HFFc6 (cell line): ENCODE results near the gene NTNG1. TPM values are rescaled to one million over a fixed set of nuclear protein-coding genes. Genes with fewer than 3 reads are reported as not detected.

ENCODE experiments used
- DNase-seq: peaks from one replicate; pipeline ENCODE4 v3.0.0-alpha.2; 2018
- H3K27ac Mint-ChIP-seq: 2 replicates; pipeline ENCODE4 v1.8.0; 2020; ENCODE audit warnings: mild to moderate bottlenecking, mixed read lengths
- H3K27me3 Mint-ChIP-seq: 2 replicates; pipeline ENCODE4 v1.8.0; 2021; ENCODE audit warnings: mild to moderate bottlenecking, moderate library complexity, mixed read lengths; ENCODE audit not compliant: insufficient read depth
- H3K36me3 Mint-ChIP-seq: 2 replicates; pipeline ENCODE4 v1.8.0; 2021; ENCODE audit warnings: low read depth, mixed read lengths
- H3K4me1 Mint-ChIP-seq: 2 replicates; pipeline ENCODE4 v1.8.0; 2020; ENCODE audit warnings: low read depth, mixed read lengths
- H3K4me3 Mint-ChIP-seq: 2 replicates; pipeline ENCODE4 v1.8.0; 2020; ENCODE audit warnings: mild to moderate bottlenecking, moderate library complexity, mixed read lengths
- H3K9me3 Mint-ChIP-seq: 2 replicates; pipeline ENCODE4 v1.8.0; 2020; ENCODE audit warnings: mild to moderate bottlenecking, mixed read lengths
- total RNA-seq, 6 experiments: library from RNA; stranded (reverse); fragmentation: NEBNext Ultra II Directional; extraction: Animal tissue kit (Norgen Biotek cat#: 25700); gene quantifications; 2 replicates in 1 of 6; 3 replicates in 5 of 6; pipeline ENCODE4 v1.2.3, GENCODE V29; 2021
- TF ChIP-seq, protein P1 (sequence below): fragments of 200-600 bp; sonication (generic); IDR thresholded peaks from 2 replicates; pipeline ENCODE4 v1.5.0; 2021; ENCODE audit warnings: antibody characterized with exemption, mild to moderate bottlenecking

NTNG1 gene
- total RNA-seq, 6 experiments from 2014 or later: 1.3 to 8.0 (median 2.2) TPM

DNA sequence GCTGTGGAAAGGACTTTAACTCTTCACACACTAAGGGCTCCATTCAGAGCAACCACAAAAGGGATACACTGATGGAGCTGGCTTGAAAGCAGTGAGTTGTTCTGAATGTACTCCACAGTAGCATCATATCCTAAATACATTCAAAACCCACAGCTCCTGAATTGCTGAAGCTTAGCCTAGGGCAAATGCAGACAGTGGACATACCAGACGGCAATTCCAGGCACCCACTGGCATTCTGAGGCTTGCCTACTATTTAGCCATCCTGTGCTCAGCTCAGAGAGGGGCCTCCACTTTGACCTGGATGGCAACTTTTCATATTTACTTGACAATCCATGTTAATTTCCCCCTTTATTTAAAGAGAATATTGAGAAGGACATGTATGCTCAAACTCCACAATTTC, 303.5 kb downstream of the NTNG1 start:
- Mint-ChIP-seq H3K4me3 (no peak overlapping the region), H3K36me3 (no peaks in the 10 kb centered on the region), H3K27me3 (no peaks in the 10 kb centered on the region), H3K27ac (no peak overlapping the region), H3K9me3 (peaks cover 7% of the 10 kb centered on the region), H3K4me1 (no peaks in the 10 kb centered on the region)
- DNase-seq: no peak
- TF ChIP-seq, protein P1, sequence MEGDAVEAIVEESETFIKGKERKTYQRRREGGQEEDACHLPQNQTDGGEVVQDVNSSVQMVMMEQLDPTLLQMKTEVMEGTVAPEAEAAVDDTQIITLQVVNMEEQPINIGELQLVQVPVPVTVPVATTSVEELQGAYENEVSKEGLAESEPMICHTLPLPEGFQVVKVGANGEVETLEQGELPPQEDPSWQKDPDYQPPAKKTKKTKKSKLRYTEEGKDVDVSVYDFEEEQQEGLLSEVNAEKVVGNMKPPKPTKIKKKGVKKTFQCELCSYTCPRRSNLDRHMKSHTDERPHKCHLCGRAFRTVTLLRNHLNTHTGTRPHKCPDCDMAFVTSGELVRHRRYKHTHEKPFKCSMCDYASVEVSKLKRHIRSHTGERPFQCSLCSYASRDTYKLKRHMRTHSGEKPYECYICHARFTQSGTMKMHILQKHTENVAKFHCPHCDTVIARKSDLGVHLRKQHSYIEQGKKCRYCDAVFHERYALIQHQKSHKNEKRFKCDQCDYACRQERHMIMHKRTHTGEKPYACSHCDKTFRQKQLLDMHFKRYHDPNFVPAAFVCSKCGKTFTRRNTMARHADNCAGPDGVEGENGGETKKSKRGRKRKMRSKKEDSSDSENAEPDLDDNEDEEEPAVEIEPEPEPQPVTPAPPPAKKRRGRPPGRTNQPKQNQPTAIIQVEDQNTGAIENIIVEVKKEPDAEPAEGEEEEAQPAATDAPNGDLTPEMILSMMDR: no peak

DNA sequence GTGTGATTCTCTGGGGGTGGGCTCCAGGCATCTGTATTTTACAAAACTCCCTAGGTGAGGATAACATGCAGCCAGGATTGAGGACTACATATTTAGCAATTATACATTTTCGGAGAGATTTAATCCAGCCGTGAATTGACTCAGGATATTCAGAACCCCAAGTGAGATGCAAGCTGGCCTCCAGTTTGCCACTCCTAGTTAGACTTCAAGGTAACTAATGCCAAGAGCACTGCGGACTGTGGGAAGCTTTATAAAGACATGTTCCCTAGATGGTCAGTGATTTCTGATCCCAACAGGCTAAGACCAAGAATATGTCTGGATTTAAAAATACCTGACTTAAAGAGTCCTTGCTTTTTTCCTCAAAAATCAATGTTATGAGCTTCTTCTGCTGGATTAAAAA, 308.5 kb downstream of the NTNG1 start:
- H3K27me3 Mint-ChIP-seq: no peaks in the 10 kb centered on the region
- DNase-seq: no peak
- H3K9me3 Mint-ChIP-seq: peaks cover 16% of the 10 kb centered on the region
- no peaks in the 10 kb centered on the region for H3K36me3 Mint-ChIP-seq
- H3K4me1 Mint-ChIP-seq: no peaks in the 10 kb centered on the region
- no peak overlapping the region for H3K27ac Mint-ChIP-seq
- TF ChIP-seq, protein P1: no peak
- no peak overlapping the region for H3K4me3 Mint-ChIP-seq

DNA sequence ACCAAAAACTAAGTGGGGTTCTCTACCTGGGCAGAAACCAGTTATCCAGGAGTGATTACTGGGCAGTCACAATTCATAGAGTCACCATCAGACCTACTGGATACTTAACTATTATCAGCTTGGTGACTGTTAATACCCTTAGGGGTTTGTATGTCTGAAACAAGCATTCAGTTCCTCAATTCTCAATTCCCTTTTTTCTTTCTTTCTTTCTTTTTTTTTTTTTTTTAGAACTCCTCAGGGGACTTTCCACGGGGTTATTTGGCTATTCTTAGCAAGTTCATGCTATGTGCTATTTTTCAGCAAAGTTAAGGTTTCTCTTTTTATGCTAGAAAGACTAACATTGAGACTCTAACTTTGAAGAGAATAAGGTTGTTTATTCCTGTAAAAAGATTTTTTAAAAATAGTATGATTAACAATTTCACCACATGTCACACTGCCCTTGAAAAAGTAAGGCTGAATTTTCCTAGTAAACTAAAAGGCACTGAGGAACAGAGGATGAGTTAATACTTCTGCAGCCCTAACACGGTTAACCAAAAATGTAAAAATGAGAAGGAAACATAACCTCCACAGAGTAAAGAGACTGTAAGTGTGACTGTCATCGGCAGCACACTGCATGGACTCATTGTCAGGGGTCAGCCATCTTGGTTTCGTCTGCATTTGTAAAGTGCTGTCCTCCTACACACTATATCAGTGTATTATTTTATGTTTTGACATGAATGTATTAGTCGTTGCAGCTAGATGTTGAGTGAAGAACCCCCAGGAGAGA, 310.2 kb downstream of the NTNG1 start:
- no peak for DNase-seq
- Mint-ChIP-seq H3K36me3 (no peaks in the 10 kb centered on the region), H3K27ac (no peak overlapping the region), H3K9me3 (peaks cover 21% of the 10 kb centered on the region), H3K4me1 (no peaks in the 10 kb centered on the region), H3K27me3 (no peaks in the 10 kb centered on the region), H3K4me3 (no peak overlapping the region)
- TF ChIP-seq, protein P1: no peak

- no peaks in the 10 kb centered on the region for H3K4me1 Mint-ChIP-seq
- no peaks in the 10 kb centered on the region for H3K27me3 Mint-ChIP-seq
- no peak overlapping the region for H3K4me3 Mint-ChIP-seq
- H3K9me3 Mint-ChIP-seq: peaks cover 21% of the 10 kb centered on the region
- DNase-seq: no peak
- H3K27ac Mint-ChIP-seq: no peak overlapping the region
- TF ChIP-seq, protein P1: no peak
- H3K36me3 Mint-ChIP-seq: no peaks in the 10 kb centered on the region
Observed at GRCh38 chr1:107451715-107452114, 310.9 kb downstream of the NTNG1 start.

DNA sequence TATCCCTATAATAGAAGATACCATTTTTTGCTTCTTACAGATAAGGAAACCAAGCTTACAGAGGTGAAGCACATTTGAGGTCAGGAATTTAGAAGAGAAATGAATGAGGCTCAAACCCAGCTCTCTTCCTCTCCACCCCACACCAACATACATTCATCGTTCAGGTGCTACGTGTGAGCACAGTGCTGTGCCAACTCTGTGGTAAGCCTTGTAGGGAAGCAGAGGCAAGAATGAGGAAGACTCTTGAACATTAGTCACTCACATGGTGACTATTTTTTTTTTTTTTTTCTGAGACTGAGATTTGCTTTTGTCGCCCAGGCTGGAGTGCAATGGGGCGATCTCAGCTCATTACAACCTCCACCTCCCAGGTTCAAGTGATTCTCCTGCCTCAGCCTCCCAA, 314.0 kb downstream of the NTNG1 start:
- no peaks in the 10 kb centered on the region for H3K27me3 Mint-ChIP-seq
- no peak for DNase-seq
- TF ChIP-seq, protein P1: no peak
- H3K36me3 Mint-ChIP-seq: no peaks in the 10 kb centered on the region
- no peak overlapping the region for H3K27ac Mint-ChIP-seq
- no peaks in the 10 kb centered on the region for H3K4me1 Mint-ChIP-seq
- H3K4me3 Mint-ChIP-seq: no peak overlapping the region
- H3K9me3 Mint-ChIP-seq: peaks cover 16% of the 10 kb centered on the region; the same call in 1 of the 2 replicates
